Hematopoietic multipotent progenitor cell treated with erythropoietin and hydrocortisone succinate and interleukin-3 and kit ligand, for 17 days (in vitro differentiated cells): Measurements from ENCODE around the gene FAM89B.

Experiments used
- DNase-seq: peaks from one replicate; pipeline ENCODE4 v3.0.0-alpha.2; 2015; ENCODE audit warnings: low spot score

FAM89B gene

GRCh38 chr11:65610404-65610803 is 38.1 kb downstream of the FAM89B start:
- peak; percentile 19 for DNase-seq

- DNase-seq, result no peak
Measured at GRCh38 chr11:65611028-65611757, 38.9 kb downstream of the FAM89B start.

GRCh38 chr11:65611758-65612603 is 39.6 kb downstream of the FAM89B start:
- no peak for DNase-seq

- no peak for DNase-seq
Measured at GRCh38 chr11:65612691-65613090, 40.4 kb downstream of the FAM89B start.

- no peak for DNase-seq
Measured at GRCh38 chr11:65613091-65613928, 41.0 kb downstream of the FAM89B start.

- peak; percentile 100 for DNase-seq
Measured at GRCh38 chr11:65615229-65615949, 43.1 kb downstream of the FAM89B start, which contains the start of gene PCNX3. TSS of gene PCNX3 (plus strand) at chr11:65615776. CDS start at chr11:65616312, 536 bp downstream.

DNA sequence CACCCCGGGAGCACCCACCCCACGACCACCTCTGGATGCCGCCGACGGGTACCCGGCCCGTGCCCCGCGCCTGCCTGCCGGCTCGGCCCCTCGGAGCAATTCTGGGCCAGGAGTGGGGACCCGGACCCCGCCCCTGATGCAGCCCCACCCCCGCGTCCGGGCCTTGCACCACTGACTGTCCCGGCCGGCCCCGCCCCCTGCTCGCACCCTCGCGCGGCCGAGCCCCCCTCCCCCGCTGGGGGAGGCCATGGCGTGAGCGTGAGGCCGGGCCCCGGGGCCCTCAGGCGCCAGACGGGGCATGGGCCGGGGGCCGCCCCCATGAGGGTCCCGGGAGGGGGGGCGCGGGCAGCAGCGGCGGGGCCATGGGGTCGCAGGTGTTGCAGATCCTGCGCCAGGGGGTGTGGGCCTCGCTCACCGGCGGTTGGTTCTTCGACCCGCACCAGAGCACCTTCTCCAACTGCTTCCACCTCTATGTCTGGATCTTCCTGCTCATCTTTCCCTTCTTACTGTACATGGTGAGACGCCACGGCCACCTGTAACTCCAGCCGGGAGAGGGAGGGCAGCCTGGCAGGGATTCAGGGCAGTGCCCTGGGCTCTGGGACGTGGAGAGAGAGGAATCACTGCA is 43.7 kb downstream of the FAM89B start:
- peak; percentile 35 for DNase-seq

- DNase-seq, result no peak
Measured at GRCh38 chr11:65616575-65617001, 44.2 kb downstream of the FAM89B start.

- no peak for DNase-seq
Measured at GRCh38 chr11:65617136-65617850, 45.0 kb downstream of the FAM89B start.

- no peak for DNase-seq
Measured at GRCh38 chr11:65617990-65618751, 45.8 kb downstream of the FAM89B start.

DNA sequence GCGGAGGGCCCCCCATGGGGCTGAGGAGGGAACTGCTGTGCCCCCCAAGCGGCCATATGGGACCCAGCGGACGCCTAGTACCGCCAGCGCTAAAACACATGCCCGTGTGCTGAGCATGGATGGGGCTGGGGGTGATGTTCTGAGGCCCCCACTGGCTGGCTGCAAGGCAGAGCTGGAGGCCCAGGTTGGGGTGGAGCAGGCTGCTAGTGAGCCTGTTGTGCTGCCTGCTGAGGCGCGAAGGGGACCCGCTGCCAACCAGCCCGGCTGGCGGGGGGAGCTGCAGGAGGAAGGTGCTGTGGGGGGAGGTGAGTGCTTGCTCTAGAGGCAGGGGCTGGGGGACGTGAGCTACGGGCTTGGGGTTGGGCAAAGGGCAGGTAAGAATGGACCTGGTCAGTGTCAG is 46.4 kb downstream of the FAM89B start:
- DNase-seq, result no peak

DNA sequence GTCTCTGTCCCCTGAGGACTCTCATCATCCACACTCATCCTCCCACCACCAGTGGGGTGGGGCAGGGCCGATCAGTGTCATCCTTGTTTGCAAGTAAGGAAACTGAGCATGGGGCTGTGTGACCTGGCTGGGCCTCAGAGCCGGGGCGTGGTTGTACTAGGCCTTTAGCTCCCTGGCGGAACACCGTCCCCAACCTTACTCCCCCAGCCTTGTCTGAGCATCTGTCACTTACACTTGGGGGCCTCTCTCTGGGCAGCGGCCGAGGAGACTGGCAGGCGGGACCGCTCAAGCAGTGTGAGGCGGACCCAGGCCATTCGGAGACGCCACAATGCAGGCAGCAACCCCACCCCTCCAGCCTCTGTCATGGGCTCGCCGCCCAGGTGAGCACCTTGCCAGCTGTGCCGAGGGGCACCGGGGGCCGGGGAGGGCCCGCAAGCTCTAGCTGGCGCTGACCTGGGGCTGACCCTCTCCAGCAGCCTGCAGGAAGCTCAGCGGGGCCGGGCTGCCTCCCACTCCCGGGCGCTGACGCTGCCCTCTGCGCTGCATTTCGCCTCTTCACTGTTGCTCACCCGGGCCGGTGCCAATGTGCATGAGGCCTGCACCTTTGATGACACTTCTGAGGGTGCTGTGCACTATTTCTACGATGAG is 47.1 kb downstream of the FAM89B start:
- no peak for DNase-seq

- no peak for DNase-seq
Measured at GRCh38 chr11:65620666-65621065, 48.3 kb downstream of the FAM89B start.

DNA sequence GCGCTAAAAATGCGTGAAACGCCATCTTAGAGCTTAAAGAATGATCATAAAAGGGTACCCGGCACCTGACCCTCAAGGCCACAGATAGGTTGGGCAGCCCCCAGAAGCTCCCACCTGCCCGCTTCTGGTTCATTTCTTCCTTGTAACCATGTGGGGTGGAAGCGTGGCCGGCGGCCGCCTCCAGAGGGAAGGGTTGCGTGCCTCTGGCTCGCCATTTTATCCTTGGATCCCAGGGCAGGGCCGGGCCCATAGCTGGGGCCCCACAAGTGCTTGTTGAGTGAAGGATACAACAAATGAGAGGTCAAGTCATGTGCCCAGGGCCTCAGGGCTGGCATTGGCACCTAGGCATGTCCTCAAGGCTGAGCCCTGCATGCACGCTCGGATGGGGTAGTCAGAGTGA is 49.1 kb downstream of the FAM89B start:
- no peak for DNase-seq

DNA sequence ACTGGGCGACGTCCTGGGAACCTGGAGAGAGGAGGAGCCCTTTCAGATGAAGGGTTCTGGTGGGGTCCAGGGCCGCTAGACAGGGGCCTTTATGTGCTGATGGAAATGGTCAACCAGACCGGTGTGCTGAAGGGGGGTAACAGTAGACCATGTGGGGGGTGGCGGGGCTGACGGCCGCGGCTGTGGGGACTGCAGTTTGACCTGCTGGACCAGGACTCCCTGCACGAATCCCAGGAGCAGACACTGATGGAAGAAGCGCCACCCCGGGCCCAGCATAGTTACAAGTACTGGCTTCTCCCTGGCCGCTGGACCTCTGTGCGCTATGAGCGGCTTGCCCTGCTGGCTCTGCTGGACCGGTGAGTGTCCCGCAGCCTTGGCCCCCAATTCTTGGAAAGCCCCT is 49.7 kb downstream of the FAM89B start:
- no peak for DNase-seq

- DNase-seq, result no peak
Measured at GRCh38 chr11:65623177-65623576, 50.8 kb downstream of the FAM89B start.
